Limb (tissue), 2 donors: ENCODE measurements around the gene BMP4.

Source experiments
- DNase-seq, 2 donors: peaks; one replicate each; pipeline ENCODE4 v3.0.0-alpha.2; 2016; ENCODE audit errors: extremely low spot score in 2 of 2

Gene BMP4

GRCh38 chr14:53964249-53964648, 7.6 kb upstream of the BMP4 start:
- DNase-seq = no peak

- peak in 1 of 2 donors; percentile 60 for DNase-seq
Observed at GRCh38 chr14:53963320-53964227, 6.9 kb upstream of the BMP4 start.

GRCh38 chr14:53962953-53963319, 6.3 kb upstream of the BMP4 start:
- no peak for DNase-seq

GRCh38 chr14:53958628-53959027, 2.0 kb upstream of the BMP4 start:
- DNase-seq = no peak

- no peak for DNase-seq
Observed at GRCh38 chr14:53957739-53958138, 1.1 kb upstream of the BMP4 start.

GRCh38 chr14:53955671-53956426, 776 bp downstream of the BMP4 start:
- peak in 1 of 2 donors; percentile 77 for DNase-seq

GRCh38 chr14:53955229-53955556, 1.4 kb downstream of the BMP4 start:
- no peak for DNase-seq

GRCh38 chr14:53954551-53955228, 1.9 kb downstream of the BMP4 start:
- DNase-seq = peak in 1 of 2 donors; percentile 66

- peak in 1 of 2 donors; percentile 70 for DNase-seq
Observed at GRCh38 chr14:53953828-53954550, 2.6 kb downstream of the BMP4 start.

- peak; percentile 87 to 91 for DNase-seq
Observed at GRCh38 chr14:53953002-53953827, 3.4 kb downstream of the BMP4 start.

GRCh38 chr14:53952533-53952932, 4.1 kb downstream of the BMP4 start:
- DNase-seq = no peak

GRCh38 chr14:53951627-53952303, 4.9 kb downstream of the BMP4 start:
- DNase-seq = peak in 1 of 2 donors; percentile 51

GRCh38 chr14:53951243-53951626, 5.4 kb downstream of the BMP4 start:
- DNase-seq = no peak

GRCh38 chr14:53950031-53950793, 6.4 kb downstream of the BMP4 start:
- DNase-seq = no peak

GRCh38 chr14:53949201-53949600, 7.4 kb downstream of the BMP4 start:
- no peak for DNase-seq

- DNase-seq = no peak
Observed at GRCh38 chr14:53948205-53948884, 8.3 kb downstream of the BMP4 start.

- no peak for DNase-seq
Observed at GRCh38 chr14:53947452-53948204, 9.0 kb downstream of the BMP4 start.

- no peak for DNase-seq
Observed at GRCh38 chr14:53947094-53947445, 9.6 kb downstream of the BMP4 start.
